GM21367 (cell line): Measurements from ENCODE around the gene CCDC141.

Experiments used
- ATAC-seq: cut with Tn5 transposase; IDR thresholded peaks from one replicate; pipeline ENCODE4 v1.9.1; 2021; ENCODE audit not compliant: unreplicated experiment

CCDC141 gene

GRCh38 chr2:178913049-178913441 is 136.9 kb downstream of the CCDC141 start:
- ATAC-seq: no peak

DNA sequence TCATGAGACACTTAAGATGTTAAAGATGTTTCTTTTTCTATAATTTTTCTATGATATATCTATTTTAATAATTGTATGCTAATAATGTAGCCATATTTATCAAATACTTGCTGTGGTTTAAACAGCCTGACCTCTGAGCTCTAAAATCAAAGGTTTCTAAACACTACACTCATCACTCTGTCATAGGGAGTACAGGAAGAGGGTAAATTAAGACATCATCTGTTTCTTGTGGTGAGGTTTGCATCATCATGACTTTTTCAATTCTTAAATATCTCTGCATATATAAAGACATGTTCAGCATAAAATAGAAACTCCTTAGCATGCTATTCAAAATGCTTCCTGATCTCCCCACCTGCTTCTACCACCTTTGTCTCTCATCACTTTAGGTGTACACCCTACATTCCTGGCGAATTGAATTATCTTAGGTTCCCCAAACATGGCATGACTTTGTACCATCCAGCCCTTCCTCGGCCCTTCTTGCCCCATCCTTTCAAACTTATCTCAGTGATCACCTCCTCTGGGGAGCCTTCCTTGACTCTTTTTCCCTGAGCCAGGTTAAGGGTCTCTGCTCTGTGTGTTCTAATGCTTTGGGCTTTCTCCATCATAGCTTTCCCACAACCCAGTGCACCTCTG is 137.4 kb downstream of the CCDC141 start:
- ATAC-seq: no peak

- ATAC-seq: no peak
Observed at GRCh38 chr2:178911039-178911438, 138.9 kb downstream of the CCDC141 start.

GRCh38 chr2:178910005-178910404 is 139.9 kb downstream of the CCDC141 start:
- ATAC-seq: no peak

- ATAC-seq: no peak
Observed at GRCh38 chr2:178909507-178909906, 140.4 kb downstream of the CCDC141 start.

- no peak for ATAC-seq
Observed at GRCh38 chr2:178908810-178909209, 141.1 kb downstream of the CCDC141 start.

- ATAC-seq: no peak
Observed at GRCh38 chr2:178905261-178905660, 144.7 kb downstream of the CCDC141 start.

- no peak for ATAC-seq
Observed at GRCh38 chr2:178899656-178900055, 150.3 kb downstream of the CCDC141 start.

DNA sequence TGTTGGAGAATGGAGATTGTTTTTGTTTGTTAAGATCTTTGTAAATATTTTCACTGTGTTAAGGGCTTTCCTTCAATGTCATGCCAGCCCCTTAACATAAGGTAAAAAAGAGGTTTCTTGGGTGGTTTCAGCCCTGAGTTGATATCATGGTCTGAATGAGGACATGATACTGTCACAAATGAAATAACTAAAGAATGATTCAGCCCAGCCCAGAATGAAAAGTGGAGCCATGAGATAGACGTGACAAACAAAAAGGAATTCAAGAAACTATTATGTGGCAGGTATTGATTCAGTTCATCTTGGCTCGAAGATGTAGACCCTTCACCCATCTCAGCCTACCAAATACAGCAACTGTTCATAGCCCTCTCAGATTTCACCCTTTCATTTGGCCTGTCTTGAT is 154.1 kb downstream of the CCDC141 start:
- no peak for ATAC-seq

GRCh38 chr2:178895171-178895570 is 154.8 kb downstream of the CCDC141 start:
- ATAC-seq: no peak

DNA sequence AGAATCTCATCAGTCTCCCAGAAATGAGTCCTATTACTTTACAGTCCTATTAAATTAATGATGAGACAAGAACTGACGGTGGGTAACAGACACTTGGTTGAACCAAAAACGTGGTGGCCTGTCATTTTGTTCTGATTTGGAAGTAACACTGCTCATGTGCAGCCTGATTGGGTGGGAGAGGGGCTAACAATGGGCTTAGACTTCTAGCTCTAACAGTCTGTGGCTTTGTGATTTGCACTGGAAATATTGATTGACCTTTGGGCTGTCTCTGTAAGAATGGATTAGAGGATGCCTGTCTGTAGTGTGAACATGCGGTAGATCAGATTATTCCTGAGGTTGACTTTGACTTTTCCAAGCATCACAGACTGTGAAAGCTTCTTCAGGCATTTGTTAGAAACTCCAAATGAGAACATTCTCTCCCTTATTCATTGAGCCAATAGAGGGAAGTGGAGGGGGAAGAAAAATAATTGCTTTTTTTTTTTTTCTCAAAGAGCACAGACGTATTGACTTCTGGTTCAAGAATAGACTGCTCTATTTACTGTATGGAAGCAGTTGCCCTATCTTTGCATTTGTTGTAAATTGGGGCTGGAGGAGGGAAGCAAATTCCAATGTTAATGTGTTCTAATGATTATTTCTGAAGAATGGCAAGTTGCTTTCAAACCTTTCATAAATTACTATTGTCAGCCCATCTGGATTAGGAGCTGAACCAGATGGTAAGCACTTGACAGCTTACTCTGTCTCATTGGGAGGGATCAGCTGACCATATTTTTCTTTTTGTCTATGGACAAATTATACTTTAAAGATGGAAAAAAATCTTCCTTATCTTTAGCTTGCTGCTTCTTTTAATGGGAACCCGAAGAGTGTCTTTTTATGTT is 156.9 kb downstream of the CCDC141 start:
- ATAC-seq: no peak

GRCh38 chr2:178891959-178892485 is 157.9 kb downstream of the CCDC141 start:
- ATAC-seq: no peak

DNA sequence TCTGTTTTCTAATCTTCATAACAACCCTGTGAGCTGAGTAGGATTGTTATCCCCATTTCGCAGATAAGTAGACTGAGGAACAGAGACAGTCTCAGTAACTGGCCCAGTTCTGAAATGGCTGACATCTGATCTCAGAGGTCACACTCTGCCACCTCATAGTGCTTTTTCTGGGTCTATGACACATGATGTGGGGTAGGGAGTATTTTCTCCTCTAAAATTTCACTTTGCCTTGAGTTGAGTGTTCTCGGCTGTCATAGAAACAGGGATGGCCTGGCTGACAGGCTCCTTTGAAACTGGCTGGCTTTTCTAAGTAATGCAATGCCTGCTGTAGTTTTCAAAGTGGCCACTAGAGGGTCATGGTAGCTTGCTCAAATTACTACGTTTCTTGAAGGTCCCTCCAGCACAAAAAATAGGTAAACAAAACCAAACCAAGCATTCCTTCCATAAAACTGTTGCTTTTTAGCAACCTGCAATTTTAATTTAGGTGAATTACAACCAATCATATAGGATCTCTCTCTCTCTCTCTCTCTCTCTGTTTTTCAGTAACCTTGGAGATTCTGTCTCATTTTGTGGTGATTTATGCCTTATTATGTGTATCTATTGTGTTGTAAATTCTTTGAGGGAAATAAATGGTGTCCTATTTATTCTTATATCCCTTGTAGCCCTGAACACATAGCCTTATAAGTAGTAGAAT is 158.5 kb downstream of the CCDC141 start:
- peak; percentile 93 for ATAC-seq

DNA sequence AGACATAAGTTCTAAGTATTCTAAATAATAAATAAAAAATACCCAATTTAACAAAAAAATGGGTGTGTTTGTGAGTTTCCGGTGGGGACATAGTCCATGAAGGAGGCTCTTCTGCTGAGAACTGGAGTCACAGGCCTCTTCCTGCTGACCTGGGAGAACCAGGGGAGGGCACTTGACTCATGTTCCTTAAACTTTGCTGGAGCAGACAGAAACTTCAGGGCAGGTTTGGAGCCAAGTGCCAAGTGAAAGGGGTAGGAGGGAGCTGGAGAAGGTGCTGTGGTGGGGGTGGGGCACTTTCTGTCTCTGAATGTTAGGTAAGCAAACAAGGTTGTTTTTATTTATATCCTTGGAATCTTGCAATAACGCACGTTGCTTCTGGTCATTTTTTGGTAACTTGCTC is 163.9 kb downstream of the CCDC141 start:
- ATAC-seq: no peak

DNA sequence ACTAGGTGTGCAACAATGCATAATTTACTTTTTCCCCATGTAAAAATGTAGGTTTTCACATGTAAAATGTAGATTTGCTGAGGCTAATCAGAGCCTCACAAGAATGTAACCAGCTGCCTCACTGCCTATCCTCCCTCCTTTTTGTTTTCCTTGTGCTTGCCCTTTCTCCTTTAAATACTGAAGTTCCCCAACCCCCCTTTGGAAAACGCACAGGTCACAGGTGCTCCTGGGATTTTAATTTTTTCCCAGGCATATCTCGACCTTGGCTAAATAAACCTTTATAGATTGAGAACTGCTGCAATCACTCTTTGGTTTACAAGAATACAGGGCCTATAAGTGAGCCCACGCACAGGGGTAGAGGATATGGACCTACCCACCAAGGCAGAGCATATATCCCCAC is 165.5 kb downstream of the CCDC141 start:
- no peak for ATAC-seq

DNA sequence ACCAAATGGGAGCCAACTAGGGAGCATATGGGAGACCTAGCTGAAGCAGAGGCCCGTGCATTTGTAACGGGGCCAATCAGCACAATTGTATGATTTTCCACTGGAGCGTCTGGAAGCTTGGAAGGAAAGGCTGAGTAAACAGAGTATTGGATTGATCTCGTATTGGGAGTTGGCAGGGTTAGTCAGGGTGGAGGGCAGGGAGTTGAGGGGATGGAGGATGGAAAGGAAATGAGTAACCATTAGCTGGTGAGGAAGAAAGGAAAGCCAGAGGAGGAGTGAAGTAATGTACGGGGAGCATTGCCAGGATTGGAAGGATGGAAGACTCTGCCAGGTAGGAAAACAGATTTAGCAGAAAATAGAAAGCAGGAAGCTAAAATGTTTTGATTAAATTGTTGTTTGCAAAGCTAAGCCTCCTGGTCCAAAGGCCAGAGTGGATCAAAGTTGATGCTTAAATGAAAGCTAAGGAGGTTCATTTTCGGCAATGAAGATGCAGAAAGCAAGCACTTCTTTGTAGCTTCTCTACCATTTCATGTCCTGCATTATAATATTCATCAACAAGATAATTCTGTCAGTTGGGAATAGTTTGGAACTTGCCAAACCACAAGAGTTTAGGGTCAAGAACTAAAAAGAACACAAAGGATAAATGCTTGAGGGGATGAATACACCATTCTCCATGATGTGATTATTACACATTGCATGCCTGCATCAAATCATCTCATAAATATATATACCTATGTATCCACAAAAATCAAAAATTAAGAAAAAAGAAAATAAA is 167.1 kb downstream of the CCDC141 start:
- ATAC-seq: no peak

GRCh38 chr2:178881075-178881474 is 168.9 kb downstream of the CCDC141 start:
- no peak for ATAC-seq

- no peak for ATAC-seq
Observed at GRCh38 chr2:178880257-178880656, 169.7 kb downstream of the CCDC141 start.

DNA sequence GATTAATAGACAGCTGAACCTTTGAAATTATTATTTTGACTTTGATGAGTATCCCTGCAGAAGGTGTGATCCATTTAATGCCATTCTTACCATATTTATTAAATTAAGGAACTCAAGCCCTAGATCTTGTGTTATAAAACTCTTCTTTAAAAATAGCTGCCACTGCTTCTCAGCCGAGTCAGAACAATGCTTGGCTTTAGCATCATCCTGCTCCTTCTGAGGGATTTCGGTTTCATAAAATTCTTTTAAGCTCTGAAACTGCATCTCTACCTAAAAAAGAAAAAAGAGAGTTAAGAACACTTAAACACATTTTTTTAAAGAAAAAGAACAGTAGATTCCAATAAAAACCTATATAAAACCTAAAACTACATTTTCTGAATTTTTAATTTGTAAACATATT is 172.1 kb downstream of the CCDC141 start:
- ATAC-seq: no peak

DNA sequence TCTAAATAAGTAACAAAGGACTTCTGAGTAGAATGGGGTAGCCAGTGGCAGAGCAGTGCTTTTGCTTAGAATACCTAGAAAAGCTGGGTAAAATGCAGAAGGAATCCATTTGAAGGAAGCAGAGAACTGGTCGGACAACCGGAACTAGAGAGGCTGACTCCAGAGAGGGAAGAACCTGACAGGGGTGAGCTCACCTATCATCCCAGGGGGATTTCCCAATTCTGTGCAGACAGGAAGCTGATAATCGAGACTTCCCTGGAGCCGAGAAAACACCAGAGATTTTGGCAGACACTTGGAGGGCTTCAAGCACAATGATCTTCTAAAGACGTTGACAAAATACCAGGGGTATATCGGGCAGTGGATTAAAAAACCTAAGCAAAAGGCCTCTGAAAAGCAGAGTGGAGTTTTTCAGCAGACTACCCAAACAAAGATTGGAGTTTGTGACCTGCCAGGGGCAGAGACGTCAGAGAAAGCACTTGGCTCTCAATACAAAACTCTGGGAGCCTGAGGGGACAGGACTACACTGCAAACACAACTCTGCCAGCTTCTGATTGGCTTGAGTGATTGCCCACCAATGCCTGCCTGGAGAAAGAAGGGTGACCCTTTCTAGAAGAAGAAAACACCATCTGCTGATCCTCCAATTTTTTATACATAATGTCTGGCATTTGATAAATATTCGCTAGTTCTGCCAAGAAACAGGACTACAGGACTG is 175.3 kb downstream of the CCDC141 start:
- ATAC-seq: no peak
